ENCODE data around the gene LYST.

LYST gene

GRCh38 chr1:235737751-235738150 is 129.0 kb downstream of the LYST start:
- no peak for TF ChIP-seq POLR2A (IDR thresholded peaks at IDR 0.05; ENCODE audit: low read depth, low read length)
- FAIRE-seq (no peak), DNase-seq (ENCODE audit: insufficient read length, low spot score) (no peak)

DNA sequence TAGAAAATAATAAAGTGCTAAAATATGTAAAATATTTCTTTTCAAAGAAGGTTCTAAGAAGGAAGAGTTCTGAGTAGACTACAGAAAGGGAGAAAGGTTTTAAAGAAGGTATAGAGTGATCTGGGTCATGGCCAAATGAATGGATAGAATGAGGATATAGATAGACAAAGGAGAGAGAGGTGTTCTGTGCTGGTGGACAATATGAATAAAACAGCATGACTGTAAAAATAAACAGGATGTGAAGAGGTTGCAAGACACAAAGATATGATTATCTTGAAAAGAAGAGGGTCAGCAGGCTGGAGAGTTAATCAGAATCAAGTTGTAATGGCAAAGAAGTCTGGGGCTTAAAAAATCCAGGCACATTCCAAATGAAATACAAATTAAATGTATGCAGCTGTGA is 130.4 kb downstream of the LYST start:
- FAIRE-seq (no peak), DNase-seq (ENCODE audit: insufficient read length, low spot score) (no peak)
- TF ChIP-seq POLR2A (IDR thresholded peaks at IDR 0.05; ENCODE audit: low read depth, low read length), result no peak

- no peak for TF ChIP-seq POLR2A (IDR thresholded peaks at IDR 0.05; ENCODE audit: low read depth, low read length)
- no peak for FAIRE-seq
- DNase-seq (ENCODE audit: insufficient read length, low spot score), result no peak
These were observed 131.1 kb downstream of the LYST start for GRCh38 chr1:235735621-235736020.

GRCh38 chr1:235734335-235734734 is 132.4 kb downstream of the LYST start:
- TF ChIP-seq POLR2A (IDR thresholded peaks at IDR 0.05; ENCODE audit: low read depth, low read length), result no peak
- FAIRE-seq (no peak), DNase-seq (ENCODE audit: insufficient read length, low spot score) (no peak)

GRCh38 chr1:235730007-235730406 is 136.7 kb downstream of the LYST start:
- FAIRE-seq (no peak), DNase-seq (ENCODE audit: insufficient read length, low spot score) (no peak)
- no peak for TF ChIP-seq POLR2A (IDR thresholded peaks at IDR 0.05; ENCODE audit: low read depth, low read length)

DNA sequence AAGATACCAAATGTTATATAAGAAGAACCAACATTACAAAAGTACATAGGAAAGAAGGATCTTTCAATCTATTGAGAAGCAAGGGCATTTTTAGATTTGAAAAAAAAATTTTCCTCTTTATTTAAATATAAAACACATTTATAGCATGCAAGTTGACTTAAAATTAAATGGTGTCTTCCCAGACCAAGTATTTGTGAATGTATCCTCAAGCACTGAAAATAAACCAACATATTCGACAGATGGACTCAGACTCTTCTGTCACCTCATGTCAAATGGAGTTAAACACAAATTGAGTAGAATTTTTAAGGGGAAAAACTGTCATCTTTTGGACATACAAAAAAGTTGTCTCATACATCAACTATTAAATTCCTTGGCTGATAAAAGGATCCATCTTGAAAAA is 140.1 kb downstream of the LYST start:
- no peak for FAIRE-seq
- no peak for TF ChIP-seq POLR2A (IDR thresholded peaks at IDR 0.05; ENCODE audit: low read depth, low read length)
- no peak for DNase-seq (ENCODE audit: insufficient read length, low spot score)

GRCh38 chr1:235725434-235725833 is 141.3 kb downstream of the LYST start:
- no peak for FAIRE-seq
- TF ChIP-seq POLR2A (IDR thresholded peaks at IDR 0.05; ENCODE audit: low read depth, low read length), result no peak
- no peak for DNase-seq (ENCODE audit: insufficient read length, low spot score)

DNA sequence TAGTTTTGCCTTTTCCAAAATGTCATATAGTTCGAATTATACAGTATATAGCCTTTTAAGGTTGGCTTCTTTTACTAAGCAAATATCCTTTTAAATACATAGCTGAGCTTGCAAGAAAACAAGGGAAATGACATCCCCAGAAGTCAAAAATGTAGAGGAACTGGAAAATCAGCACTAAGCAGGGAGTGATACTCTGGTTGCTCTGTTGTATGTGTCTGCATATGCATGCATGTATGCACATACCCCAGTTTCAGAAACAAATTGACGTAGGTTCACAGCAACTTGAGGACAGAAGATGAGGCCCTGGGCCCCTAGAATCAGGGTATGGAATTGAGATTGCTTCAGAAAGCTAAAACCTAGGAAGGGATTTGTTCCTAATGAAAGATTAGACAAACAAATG is 142.0 kb downstream of the LYST start:
- TF ChIP-seq POLR2A (IDR thresholded peaks at IDR 0.05; ENCODE audit: low read depth, low read length), result no peak
- FAIRE-seq (no peak), DNase-seq (ENCODE audit: insufficient read length, low spot score) (no peak)

- DNase-seq (ENCODE audit: insufficient read length, low spot score) (no peak), FAIRE-seq (no peak)
- no peak for TF ChIP-seq POLR2A (IDR thresholded peaks at IDR 0.05; ENCODE audit: low read depth, low read length)
These were observed 143.8 kb downstream of the LYST start for GRCh38 chr1:235722858-235723257.

DNA sequence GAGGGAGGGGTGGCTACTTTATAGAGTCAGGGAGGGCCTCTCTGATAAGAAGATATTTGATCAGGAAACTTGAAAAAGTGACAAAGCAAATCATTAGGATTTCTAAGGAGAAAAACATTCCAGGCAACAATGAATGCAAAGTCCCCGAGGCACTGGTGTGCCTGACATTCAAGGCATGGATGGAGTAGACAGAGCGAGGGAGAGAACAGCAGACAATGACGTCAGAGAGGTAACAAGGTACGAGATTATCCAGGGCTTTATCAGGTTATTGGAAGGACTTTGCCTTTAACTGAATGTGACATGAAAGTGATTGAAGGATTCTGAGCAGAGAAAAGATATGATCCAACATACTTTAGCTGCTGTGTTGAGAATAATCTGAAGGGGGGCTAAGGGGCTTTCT is 144.7 kb downstream of the LYST start:
- no peak for DNase-seq (ENCODE audit: insufficient read length, low spot score)
- no peak for TF ChIP-seq POLR2A (IDR thresholded peaks at IDR 0.05; ENCODE audit: low read depth, low read length)
- no peak for FAIRE-seq

DNA sequence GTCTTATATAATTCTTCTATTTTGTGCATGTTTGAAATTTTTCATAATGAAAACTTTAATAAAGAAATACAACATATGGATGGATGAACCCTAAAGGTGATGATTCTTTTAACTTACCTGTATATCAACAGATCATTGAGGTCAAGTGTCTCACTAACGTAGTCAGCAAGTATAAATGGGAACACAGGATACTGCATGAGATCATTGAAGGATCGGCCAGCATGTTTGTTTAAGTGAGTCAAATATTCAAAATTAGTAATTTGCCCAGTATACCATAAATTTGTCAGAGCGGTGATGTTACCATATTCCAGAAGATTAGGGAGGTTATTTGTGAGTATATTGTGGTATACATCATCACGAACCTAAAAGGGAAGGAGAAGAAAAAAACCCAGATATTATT is 146.2 kb downstream of the LYST start:
- DNase-seq (ENCODE audit: insufficient read length, low spot score) (no peak), FAIRE-seq (no peak)
- no peak for TF ChIP-seq POLR2A (IDR thresholded peaks at IDR 0.05; ENCODE audit: low read depth, low read length)

DNA sequence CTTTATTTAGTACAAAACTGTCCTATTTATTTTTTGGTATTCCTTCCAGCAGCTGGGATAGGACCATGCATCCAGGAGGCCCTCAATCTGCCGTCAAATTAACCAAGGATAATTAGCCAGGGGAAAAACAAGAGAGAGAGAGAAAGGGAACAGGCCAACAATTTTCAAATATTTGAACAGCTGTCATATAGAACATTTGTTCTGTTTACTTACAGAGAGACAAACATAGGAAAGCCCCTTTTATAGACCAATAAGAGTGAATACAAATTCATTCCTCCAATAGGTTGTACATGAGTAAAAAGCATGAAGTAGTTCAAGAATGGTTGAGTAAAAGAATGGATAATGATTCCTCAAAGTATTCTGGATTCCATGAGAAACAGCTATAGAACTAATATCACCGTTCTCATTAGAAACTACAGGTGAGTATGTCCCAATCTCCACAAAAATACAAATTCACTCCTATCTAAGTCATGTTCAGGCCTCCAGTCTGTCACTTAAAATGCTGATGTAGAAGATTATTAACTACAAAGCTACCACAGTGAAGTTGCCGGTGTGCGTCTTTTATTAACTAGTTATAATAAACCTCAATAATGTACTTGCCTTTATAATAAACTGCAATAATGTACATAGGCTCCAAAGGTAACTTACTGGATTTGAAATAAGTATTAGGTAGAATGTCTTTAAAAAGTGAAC is 152.4 kb downstream of the LYST start:
- FAIRE-seq (no peak), DNase-seq (ENCODE audit: insufficient read length, low spot score) (no peak)
- TF ChIP-seq POLR2A (IDR thresholded peaks at IDR 0.05; ENCODE audit: low read depth, low read length), result no peak

DNA sequence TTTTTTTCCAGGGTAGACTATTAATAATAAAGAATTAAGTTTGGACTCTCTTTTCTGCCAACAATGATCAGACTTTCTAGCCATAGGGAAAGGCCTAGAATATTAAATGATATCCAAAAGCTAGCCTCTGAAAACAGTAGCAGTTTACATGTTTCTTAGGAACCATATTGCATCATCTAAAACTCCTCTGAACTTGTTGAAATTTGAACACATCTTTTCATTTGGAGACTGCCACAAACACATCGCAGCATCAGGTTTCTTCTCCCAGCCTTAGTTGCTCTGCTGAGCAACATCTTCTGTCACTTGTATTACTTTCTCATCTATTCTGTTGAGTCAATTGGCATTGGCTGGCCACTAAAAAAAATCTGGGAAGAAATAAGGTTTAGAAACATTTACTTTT is 153.9 kb downstream of the LYST start:
- FAIRE-seq (no peak), DNase-seq (ENCODE audit: insufficient read length, low spot score) (no peak)
- TF ChIP-seq POLR2A (IDR thresholded peaks at IDR 0.05; ENCODE audit: low read depth, low read length), result no peak

DNA sequence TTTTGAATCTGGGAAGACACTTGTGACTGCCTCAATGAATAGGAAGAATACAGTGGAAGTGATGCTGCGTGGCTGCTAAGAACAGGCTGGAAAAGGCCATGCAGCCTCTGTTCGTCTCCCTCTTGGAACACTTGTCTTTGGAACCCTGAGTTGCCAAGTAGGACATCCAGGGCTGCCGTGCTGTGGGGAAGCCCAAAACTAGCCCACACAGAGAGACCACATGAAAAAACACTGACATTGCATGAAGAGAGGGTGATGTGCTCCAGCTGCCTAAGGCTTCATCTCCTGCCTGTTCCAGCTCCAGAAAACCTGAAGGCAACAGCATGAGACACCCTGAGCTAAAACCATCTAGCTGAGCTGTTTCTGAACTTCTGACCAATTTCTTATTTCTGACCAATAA is 156.0 kb downstream of the LYST start:
- FAIRE-seq (no peak), DNase-seq (ENCODE audit: insufficient read length, low spot score) (no peak)
- no peak for TF ChIP-seq POLR2A (IDR thresholded peaks at IDR 0.05; ENCODE audit: low read depth, low read length)

- no peak for DNase-seq (ENCODE audit: insufficient read length, low spot score)
- no peak for FAIRE-seq
- no peak for TF ChIP-seq POLR2A (IDR thresholded peaks at IDR 0.05; ENCODE audit: low read depth, low read length)
These were observed 157.7 kb downstream of the LYST start for GRCh38 chr1:235709018-235709417.

Measured in H54 (cell line).